Ureter (tissue), 1 donor: ENCODE measurements around the gene BLOC1S6. TPM values are rescaled to one million over a fixed set of nuclear protein-coding genes. Genes with fewer than 3 reads are reported as not detected.

Experiments
- DNase-seq: peaks from one replicate; pipeline ENCODE4 v3.0.0-alpha.2; 2020; ENCODE audit warnings: low spot score
- total RNA-seq: library from RNA; stranded (reverse); gene quantifications from one replicate; pipeline ENCODE4 v1.2.4, GENCODE V29; 2023
- donor health status: DM: yes; HTN: yes; CAD: no.

The BLOC1S6 gene, protein sequence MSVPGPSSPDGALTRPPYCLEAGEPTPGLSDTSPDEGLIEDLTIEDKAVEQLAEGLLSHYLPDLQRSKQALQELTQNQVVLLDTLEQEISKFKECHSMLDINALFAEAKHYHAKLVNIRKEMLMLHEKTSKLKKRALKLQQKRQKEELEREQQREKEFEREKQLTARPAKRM
- total RNA-seq = 34.1 TPM

DNA sequence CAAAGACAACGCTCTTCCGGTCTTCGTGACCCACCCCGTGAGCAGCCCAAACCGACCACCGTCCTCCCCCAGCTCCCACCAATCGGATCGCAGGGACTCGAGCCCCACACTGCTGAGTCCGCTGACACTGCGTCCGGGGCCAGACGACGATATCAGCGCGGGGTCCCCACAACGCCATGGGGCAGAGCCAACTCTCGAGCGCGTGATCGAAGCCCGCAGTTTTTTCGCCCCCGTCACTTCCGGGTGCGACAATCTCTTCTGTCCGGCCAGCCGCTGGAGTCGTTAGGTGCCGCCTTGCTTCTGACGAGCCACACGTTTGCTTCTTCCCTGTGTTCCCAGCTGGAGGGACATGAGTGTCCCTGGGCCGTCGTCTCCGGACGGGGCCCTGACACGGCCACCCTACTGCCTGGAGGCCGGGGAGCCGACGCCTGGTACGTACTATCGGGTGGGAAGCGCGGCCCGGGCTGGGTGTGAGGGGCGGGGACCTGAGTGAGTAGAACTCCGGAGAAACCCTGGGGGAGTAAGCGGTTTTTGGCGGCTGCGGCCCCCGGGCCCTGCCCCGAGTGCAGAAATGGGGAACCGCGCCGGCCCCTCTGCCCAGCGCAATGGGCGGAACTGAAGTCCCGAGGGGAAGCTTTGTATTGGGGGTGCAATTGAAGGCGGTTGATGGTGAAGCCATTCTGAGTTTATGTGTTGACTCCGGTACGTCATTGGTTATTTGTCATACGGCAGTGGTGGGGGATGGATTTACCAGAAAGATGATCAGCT is at the start of gene BLOC1S6:
Gene BLOC1S6 (plus strand): TSS at position 285 of the 768 bp plus-strand sequence. CDS start 65 bp downstream, at position 350.
- peak; percentile 93 for DNase-seq

- DNase-seq = no peak
Observed at GRCh38 chr15:45539680-45540079, 47.5 kb upstream of the BLOC1S6 start.

GRCh38 chr15:45540531-45540930 is 46.6 kb upstream of the BLOC1S6 start:
- DNase-seq = no peak

DNA sequence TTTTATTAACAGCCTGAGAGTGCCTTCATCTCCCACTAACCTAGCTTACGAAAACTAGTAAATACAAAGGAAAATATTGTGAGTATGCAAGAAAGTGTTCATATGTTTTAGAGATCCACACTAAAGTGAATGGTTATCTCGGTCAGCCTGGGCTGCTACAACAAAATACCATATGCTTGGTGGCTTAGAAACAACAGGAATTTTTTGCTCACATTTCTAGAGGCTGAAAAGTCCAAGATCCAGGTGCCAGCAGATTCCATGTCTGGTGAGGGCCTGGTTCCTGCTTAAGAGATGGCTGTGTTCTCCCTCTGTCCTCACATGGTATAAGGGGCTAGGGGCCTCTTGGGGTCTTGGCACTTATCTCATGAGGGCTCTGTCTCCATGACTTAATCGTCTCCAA is 44.1 kb upstream of the BLOC1S6 start:
- no peak for DNase-seq

DNA sequence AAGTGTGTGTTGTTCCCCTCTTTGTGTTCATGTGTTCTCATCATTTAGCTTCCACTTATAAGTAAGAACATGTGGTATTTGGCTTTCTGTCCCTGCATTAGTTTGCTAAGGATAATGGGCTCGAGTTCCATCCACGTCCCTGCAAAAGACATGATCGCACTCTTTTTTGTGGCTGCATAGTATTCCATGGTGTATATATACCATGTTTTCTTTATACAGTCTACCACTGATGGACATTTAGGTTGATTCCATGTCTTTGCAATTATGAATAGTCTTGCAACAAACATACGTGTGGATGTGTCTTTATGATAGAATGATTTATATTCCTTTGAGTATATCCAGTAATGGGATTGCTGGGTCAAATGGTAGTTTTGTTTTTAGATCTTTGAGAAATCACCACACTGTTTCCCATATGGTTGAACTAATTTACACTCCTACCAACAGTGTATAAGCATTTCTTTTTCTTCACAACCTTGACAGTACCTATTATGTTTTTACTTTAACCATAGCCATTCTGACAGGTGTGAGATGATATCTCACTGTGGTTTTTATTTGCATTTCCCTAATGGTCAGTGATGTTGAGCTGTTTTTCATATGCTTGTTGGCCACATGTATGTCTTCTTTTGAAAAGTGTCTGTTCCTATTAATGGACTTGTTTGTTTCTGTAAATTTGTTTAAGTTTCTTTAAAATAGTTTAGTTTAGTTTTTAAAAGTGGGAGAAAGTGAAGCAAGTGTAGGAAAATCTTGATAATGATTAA is 42.7 kb upstream of the BLOC1S6 start:
- no peak for DNase-seq

DNA sequence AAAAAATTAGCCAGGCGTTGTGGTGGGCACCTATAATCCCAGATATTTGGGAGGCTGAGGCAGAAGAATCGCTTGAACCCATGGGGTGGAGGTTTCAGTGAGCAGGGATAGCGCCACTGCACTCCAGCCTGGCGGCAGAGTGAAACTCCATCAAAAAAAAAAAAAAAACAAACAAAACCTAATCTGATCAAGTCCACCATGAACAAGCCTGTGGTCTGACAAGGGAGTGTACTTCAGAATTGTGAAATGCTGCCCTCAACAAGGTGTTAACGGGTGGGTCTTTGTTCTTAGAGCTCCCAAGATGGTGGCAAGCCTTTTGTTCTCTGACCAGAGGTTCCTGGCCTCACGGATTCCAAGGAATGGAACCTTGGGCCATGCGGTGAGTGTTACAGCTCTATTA is 40.4 kb upstream of the BLOC1S6 start:
- DNase-seq = no peak

DNA sequence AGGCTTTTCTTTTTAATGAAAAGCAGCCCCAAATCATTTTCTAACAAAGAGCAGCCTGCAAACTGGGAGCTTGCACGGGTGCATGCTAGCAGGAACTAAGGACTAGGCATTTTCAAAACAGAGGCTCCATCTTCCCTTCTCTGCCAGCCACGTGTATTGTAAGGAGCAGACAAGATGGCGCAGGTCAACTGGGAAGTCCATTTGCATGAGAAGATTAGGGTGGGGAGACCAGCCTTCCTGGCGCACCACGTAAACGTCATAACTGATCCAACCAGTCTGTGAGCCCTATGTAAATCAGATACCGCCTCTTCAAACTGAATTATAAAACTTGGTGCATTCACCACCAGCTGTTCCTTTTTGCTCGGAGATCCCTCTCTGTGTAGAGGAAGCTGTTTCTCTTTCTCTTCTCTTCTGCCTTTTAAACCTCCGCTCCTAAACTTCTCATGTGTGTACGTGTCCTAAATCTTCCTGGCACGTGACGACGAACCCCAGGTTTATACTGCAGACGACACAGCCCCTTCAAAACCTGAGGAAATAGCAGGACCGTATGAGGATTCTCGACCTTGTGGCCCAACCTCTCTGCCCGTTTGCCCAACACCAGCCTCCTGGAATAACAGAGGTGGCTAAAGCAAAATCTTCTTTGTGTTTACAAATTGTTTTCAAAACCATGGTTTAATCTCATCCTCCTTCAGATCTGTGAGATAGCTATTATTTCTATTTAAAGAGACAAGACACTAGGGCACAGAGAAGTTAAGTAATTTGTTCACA is 38.2 kb upstream of the BLOC1S6 start:
- DNase-seq = no peak

DNA sequence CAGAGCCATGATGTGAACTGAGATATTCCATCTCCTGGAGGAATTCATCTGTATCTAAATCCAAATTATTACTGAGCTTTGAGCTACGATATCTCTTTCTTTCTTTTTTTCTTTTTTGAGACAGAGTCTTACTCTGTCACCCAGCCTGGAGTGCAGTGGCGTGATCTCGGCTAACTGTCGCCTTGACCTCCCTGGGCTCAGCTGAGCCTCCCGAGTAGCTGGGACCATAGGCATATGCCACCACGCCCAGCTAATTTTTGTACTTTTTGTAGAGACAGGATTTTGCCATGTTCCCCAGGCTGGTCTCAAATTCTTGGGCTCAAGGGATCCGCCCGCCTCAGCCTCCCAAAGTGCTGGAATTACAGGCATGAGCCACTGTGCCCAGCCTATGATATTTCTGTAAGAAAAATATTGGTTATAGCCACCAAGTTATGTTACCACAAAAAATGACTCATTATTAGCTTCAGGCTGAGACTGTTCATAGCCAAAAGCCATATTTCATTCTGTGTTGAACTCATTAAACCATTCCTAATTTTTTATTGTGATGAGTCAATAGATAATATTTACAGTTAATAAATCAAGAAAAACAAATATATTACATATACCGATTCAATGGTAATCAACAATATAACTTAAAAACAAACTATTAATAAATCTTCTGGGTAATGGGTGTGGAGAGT is 37.5 kb upstream of the BLOC1S6 start:
- no peak for DNase-seq

DNA sequence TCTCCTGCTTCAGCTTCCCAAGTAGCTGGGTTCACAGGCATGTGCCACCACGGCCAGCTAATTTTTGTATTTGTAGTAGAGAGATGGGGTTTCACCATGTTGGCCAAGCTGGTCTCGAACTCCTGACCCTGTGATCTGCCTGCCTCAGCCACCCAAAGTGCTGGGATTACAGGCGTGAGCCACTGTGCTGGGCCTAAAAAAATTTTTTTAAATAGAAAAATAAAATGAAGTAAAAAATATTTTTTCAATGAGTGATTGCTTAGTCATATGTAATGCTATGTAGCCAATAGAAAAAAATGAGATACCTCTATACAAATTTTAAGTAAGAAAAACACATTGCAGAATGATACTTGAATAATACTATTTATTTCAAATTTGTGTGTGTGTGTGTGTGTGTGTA is 36.7 kb upstream of the BLOC1S6 start:
- DNase-seq = no peak

DNA sequence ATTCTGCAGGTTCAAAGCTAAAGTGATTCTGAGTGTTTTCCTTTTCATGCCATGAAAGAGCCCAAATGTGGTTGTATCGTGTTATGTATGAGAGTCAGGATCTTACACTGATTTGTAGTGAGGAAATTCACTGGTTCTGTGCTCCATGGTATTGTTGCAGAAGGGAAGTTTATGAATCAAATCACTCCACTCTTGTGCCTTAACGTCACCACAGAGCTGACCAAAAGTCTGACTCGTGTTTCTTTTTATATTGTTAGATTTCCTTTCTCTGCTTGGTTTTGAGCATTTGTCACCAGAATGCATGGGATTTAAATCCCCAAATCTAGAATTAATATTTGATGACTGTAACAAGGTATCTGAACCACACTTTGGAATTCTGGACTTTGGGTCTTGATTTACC is 35.5 kb upstream of the BLOC1S6 start:
- DNase-seq = no peak

- DNase-seq = no peak
Observed at GRCh38 chr15:45555934-45556608, 31.1 kb upstream of the BLOC1S6 start.

DNA sequence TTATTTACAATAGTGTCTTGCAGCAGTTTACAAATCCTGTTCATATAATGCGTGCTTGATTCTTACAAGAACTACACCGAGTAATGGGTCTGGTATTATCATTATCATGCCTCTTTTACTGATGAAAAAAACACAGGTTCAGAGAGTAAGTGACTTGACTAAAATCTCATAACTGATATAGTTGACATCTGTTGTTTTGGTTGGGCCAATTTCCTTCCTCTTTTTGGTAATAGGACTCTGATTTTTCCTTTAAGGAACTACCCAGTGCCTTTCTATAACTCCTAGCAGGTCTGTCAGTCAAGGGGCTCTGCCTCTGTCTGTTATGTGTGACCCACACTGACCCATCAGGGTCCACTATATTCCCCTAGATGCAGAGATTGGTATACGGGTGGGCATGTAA is 14.6 kb upstream of the BLOC1S6 start:
- DNase-seq = no peak

GRCh38 chr15:45573961-45574629 is 13.1 kb upstream of the BLOC1S6 start:
- no peak for DNase-seq

GRCh38 chr15:45581919-45582318 is 5.3 kb upstream of the BLOC1S6 start:
- DNase-seq = no peak

DNA sequence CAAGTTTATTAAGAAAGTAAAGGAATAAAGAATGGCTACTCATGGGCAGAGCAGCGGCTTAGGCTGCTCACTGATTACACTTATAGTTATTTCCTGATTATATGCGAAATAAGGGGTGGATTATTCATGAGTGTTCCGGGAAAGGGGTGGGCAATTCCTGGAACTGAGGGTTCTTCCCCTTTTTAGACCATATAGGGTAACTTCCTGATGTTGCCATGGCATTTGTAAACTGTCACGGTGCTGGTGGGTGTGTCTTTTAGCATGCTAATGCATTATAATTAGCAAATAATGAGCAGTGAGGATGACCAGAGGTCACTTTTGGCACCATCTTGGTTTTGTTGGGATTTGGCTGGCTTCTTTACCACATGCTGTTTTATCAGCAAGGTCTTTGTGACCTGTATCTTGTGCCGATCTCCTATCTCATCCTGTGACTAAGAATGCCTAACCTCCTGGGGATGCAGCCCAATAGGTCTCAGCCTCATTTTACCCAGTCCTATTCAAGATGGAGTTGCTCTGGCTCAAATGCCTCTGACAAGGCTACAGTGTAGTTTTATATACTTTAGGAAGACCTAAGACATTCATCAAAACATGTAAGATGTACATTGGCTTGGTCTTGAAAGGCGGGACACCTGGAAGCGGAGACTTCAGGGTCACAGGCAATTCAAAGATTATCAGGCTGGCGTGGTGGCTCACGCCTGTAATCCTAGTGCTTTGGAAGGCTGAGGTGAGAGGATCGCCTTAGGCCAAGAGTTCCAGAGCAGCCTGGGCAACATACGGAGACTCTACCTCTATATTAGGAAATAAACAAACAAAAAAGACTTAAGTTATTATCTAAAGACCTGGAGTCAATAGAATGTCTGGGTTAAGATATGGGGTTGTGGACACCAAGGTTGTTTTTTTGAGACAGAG is 3.2 kb upstream of the BLOC1S6 start:
- DNase-seq = no peak

DNA sequence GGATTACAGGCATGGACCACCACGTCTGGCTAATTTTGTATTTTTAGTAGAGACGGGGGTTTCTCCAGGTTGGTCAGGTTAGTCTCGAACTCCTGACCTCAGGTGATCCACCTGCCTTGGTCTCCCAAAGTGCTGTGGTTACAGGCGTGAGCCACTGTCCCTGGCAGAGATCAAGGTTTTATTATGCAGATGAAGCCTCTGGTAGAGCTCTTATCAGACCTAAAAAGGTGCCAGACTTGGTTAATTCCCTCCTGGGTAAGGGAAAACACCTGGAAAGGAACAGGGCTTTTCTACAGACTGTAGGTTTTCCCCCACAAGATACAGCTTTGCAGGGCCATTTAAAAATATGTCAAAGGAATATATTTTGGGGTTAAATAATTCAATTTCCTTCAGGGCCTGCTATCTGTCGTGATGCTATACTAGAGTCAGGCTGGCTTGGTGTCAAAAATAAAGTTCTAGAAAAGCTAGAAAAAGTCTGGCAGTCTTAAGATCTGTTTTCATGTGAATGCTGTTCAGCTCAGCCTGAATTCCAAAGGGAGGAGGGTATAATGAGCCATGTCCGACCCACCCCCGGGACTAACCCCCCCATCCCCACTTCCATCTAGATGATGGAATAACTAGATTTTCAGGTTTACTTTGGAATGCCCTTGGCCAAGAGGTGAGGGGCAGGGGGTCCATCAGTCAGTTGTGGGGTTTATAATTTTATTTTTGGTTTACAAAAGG is 1.9 kb upstream of the BLOC1S6 start:
- DNase-seq = no peak

GRCh38 chr15:45586125-45586524 is 1.1 kb upstream of the BLOC1S6 start:
- no peak for DNase-seq

GRCh38 chr15:45586601-45587094 is 531 bp upstream of the BLOC1S6 start:
- no peak for DNase-seq

GRCh38 chr15:45587863-45588170 is 638 bp downstream of the BLOC1S6 start:
- DNase-seq = no peak
